GM12873 (cell line): ENCODE measurements around the gene SS18.
A peak's percentile ranks its signal among the peaks of the same experiment; 100 is the strongest.

Experiments used
- CTCF ChIP-seq: IDR thresholded peaks from 2 replicates; pipeline ENCODE4 v1.5.1; 2012; ENCODE audit warnings: low read depth, mild to moderate bottlenecking, moderate library complexity, low read length, control low read depth; ENCODE audit not compliant: insufficient read depth; ENCODE audit errors: missing control alignments

Gene SS18

GRCh38 chr18:25982961-25983360, 107.5 kb downstream of the SS18 start:
- no peak for TF ChIP-seq CTCF

GRCh38 chr18:25982153-25982552, 108.3 kb downstream of the SS18 start:
- TF ChIP-seq CTCF, result no peak

- no peak for TF ChIP-seq CTCF
These were observed 110.9 kb downstream of the SS18 start for GRCh38 chr18:25979369-25980040.

GRCh38 chr18:25976554-25976953, 113.9 kb downstream of the SS18 start:
- peak; percentile 23 for TF ChIP-seq CTCF

- no peak for TF ChIP-seq CTCF
These were observed 115.8 kb downstream of the SS18 start for GRCh38 chr18:25974630-25975077.
